GM19372 (cell line): ENCODE results near the gene FA2H.
"Not testable (repeated sequence)": the region's sequence is repeated elsewhere in the genome, so short reads cannot be mapped to it uniquely, and the experiment has no call there.

Experiments used
- ATAC-seq: cut with Tn5 transposase; IDR thresholded peaks from one replicate; pipeline ENCODE4 v1.9.1; 2021; ENCODE audit warnings: mild to moderate bottlenecking, low read depth, moderate library complexity; ENCODE audit not compliant: unreplicated experiment

Gene FA2H

GRCh38 chr16:74770831-74771526 is 3.6 kb downstream of the FA2H start:
- no peak for ATAC-seq

- ATAC-seq: no peak
These were observed 4.9 kb downstream of the FA2H start for GRCh38 chr16:74769586-74770190.

GRCh38 chr16:74768239-74768638 is 6.4 kb downstream of the FA2H start:
- no peak for ATAC-seq

GRCh38 chr16:74767749-74768148 is 6.9 kb downstream of the FA2H start:
- ATAC-seq: no peak

- no peak for ATAC-seq
These were observed 7.9 kb downstream of the FA2H start for GRCh38 chr16:74766729-74767128.

GRCh38 chr16:74764184-74764583 is 10.4 kb downstream of the FA2H start:
- not testable (repeated sequence) for ATAC-seq

GRCh38 chr16:74761665-74762064 is 13.0 kb downstream of the FA2H start:
- ATAC-seq: no peak

GRCh38 chr16:74760007-74760767 is 14.4 kb downstream of the FA2H start:
- no peak for ATAC-seq

- no peak for ATAC-seq
These were observed 15.1 kb downstream of the FA2H start for GRCh38 chr16:74759564-74759963.

GRCh38 chr16:74758801-74759200 is 15.8 kb downstream of the FA2H start:
- no peak for ATAC-seq

- ATAC-seq: no peak
These were observed 17.3 kb downstream of the FA2H start for GRCh38 chr16:74757349-74757748.

GRCh38 chr16:74756203-74756602 is 18.4 kb downstream of the FA2H start:
- ATAC-seq: no peak

GRCh38 chr16:74753180-74753579 is 21.4 kb downstream of the FA2H start:
- no peak for ATAC-seq

GRCh38 chr16:74752756-74753155 is 21.9 kb downstream of the FA2H start:
- ATAC-seq: no peak

GRCh38 chr16:74752258-74752657 is 22.4 kb downstream of the FA2H start:
- no peak for ATAC-seq

- no peak for ATAC-seq
These were observed 23.0 kb downstream of the FA2H start for GRCh38 chr16:74751658-74752057.

- no peak for ATAC-seq
These were observed 25.1 kb downstream of the FA2H start for GRCh38 chr16:74749291-74750055.

GRCh38 chr16:74748616-74749026 is 26.0 kb downstream of the FA2H start:
- ATAC-seq: no peak

- ATAC-seq: no peak
These were observed 26.7 kb downstream of the FA2H start for GRCh38 chr16:74747716-74748615.

- no peak for ATAC-seq
These were observed 28.7 kb downstream of the FA2H start for GRCh38 chr16:74745926-74746325.
